Omental fat pad (tissue), 4 donors: ENCODE measurements around the gene IFT88. TPM values are rescaled to one million over a fixed set of nuclear protein-coding genes. Genes with fewer than 3 reads are reported as not detected.

ENCODE experiments used
- ATAC-seq: fragments of 150-250 bp; one replicate; pipeline ENCODE4 v1.9.1; 2016; ENCODE audit warnings: mild to moderate bottlenecking, moderate library complexity; ENCODE audit not compliant: low FRiP score
- DNase-seq: peaks from one replicate; pipeline ENCODE4 v3.0.0-alpha.2; 2019; ENCODE audit warnings: low spot score
- CTCF ChIP-seq, 3 donors: fragments of 450-650 bp; IDR thresholded peaks; one replicate each; pipeline ENCODE4 v1.5.1; 2016 to 2017; ENCODE audit warnings: antibody characterized with exemption in 3 of 3, mild to moderate bottlenecking in 3 of 3, moderate library complexity in 2 of 3
- total RNA-seq, 4 donors: library from RNA; depleted of rRNA; stranded (reverse); fragments of >200 nt; gene quantifications; one replicate each; pipeline ENCODE4 v1.1.0, GENCODE V29; 2016

The IFT88 gene
- total RNA-seq, 4 donors from 2014 or later: 9.2 to 14.2 (median 11.3) TPM

DNA sequence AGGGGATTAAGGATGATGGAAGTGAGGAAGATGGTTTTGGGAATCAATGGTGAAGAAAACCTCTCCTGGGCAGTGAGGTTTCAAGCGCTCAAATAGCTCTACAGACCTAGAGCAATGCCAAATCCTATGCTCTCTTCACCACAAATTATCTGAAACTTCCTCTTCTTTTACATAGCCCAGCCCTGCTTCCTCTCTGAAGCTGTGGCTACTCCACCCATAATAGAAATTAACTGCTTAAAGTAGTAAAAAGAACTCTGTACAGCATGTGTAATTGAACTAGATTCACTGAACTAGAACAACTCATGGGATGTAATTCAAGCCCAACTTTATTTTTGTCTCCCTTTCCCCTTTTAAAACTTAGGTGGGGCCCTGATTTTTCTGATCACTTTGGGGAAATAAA, 20.4 kb upstream of the IFT88 start:
- ATAC-seq (no peak), DNase-seq (no peak)
- no peak for TF ChIP-seq CTCF (IDR thresholded peaks at IDR 0.05)

DNA sequence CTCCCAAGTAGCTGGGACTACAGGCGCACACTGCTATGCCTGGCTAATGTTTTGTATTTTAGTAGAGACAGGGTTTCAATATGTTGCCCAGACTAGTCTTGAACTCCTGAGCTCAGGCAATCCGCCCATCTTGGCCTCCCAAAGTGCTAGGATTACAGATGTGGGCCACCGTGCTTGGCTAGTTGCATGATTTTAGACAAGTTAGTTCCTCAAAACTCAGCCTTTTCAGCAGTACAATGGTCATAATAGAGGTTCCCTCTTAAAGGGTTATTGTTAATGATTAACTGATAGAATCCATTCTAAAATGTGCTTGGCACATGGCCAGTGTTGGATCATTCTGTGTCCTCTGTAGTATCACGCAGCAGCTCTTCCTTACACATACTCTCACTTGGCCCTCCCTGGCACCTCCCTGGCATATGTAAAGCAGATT, 19.5 kb upstream of the IFT88 start:
- no peak for ATAC-seq

DNA sequence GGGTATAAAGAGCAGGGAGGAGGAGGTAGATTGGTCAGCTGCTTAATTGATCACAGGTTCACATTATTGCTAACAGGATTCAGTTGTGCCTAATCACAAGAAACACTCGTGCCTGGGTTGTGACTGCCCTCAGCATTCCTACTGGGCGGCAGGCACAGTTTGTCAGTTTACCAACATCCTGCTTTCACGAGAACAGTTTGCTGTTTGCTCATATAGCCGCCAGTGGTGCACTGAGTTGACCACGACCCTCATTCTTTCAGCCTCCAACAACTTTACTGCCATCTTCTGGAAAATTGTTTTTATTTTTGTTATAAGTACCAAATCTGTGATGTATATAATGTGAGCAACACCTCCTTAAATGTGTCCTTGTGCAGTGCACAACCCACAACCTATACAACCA, 16.2 kb upstream of the IFT88 start:
- no peak for TF ChIP-seq CTCF (IDR thresholded peaks at IDR 0.05)
- ATAC-seq: no peak
- no peak for DNase-seq

More for the DNA sequence above, 19.5 kb upstream of the IFT88 start:
- DNase-seq: no peak
- no peak for TF ChIP-seq CTCF (IDR thresholded peaks at IDR 0.05)

- TF ChIP-seq CTCF (IDR thresholded peaks at IDR 0.05): no peak
- DNase-seq (no peak), ATAC-seq (no peak)
Observed at GRCh38 chr13:20553311-20553710, 13.6 kb upstream of the IFT88 start.

- DNase-seq: no peak
- no peak for TF ChIP-seq CTCF (IDR thresholded peaks at IDR 0.05)
- no peak for ATAC-seq
Observed at GRCh38 chr13:20558982-20559381, 8.0 kb upstream of the IFT88 start.

- ATAC-seq: no peak
- DNase-seq: no peak
- TF ChIP-seq CTCF (IDR thresholded peaks at IDR 0.05): no peak
Observed at GRCh38 chr13:20559659-20560356, 7.1 kb upstream of the IFT88 start.

- no peak for ATAC-seq
- TF ChIP-seq CTCF (IDR thresholded peaks at IDR 0.05): no peak
- DNase-seq: no peak
Observed at GRCh38 chr13:20561741-20562140, 5.2 kb upstream of the IFT88 start.
